GM04504 (cell line): ENCODE results near the gene OS9.
A peak's percentile ranks its signal among the peaks of the same experiment; 100 is the strongest.

Source experiments
- DNase-seq: peaks from one replicate; pipeline ENCODE4 v3.0.0-alpha.2; 2012; ENCODE audit warnings: low read depth

The OS9 gene

GRCh38 chr12:57737467-57738460, 43.8 kb downstream of the OS9 start:
- no peak for DNase-seq

DNA sequence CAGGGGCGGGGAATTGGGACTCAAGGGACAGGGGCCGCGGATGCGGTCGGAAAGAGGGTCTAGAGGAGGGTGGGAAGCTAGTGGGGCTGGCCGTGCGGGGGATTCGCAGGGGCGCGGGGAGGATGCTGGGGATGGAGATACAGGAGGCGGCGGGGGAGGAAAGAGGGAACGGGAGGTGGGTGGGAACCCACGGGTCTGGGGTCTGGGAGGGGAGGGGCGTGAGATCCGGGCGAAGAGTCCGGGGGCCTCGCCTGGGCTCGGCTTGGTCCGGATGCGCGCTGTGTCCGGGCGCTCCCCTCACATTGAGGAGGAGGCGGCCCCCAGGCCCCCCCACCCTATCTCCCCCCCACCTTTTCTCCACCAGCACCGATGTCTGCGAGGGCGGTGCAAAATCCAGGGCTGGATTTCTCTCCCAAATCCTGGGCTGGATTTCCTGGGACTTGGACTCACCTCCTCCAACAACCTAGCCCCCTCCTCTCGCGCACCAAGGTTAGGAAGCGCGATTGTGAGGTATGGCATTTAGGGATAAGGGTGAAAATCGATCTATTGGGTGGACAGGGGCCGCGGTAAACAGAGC, 44.8 kb downstream of the OS9 start, which contains the start of gene AGAP2:
Gene AGAP2, minus strand, starts transcription at position 82 of the 577 bp plus-strand sequence. CDS start 496 bp downstream, outside the sequence.
- DNase-seq: no peak

DNA sequence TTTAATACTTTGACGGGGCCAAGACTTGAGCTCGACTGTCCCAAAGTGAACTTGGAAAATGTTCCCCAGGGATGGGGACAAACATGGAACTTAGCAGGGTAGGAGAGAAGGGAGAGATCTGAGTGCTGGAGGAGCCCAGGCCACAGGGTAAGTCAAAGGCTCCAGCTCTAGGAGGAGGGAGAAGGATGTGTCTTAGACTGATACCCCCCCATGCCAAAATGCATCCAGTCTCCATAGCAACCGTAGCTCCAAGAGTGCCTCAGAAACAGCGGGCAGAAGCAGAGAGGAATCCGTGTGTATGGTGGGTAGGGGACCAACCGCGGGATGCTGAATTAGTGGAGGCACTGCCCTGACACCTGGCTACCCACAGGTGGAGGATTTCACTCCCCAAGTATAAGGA, 45.5 kb downstream of the OS9 start:
- DNase-seq: no peak

- DNase-seq: no peak
Observed at GRCh38 chr12:57739914-57740538, 46.1 kb downstream of the OS9 start.

DNA sequence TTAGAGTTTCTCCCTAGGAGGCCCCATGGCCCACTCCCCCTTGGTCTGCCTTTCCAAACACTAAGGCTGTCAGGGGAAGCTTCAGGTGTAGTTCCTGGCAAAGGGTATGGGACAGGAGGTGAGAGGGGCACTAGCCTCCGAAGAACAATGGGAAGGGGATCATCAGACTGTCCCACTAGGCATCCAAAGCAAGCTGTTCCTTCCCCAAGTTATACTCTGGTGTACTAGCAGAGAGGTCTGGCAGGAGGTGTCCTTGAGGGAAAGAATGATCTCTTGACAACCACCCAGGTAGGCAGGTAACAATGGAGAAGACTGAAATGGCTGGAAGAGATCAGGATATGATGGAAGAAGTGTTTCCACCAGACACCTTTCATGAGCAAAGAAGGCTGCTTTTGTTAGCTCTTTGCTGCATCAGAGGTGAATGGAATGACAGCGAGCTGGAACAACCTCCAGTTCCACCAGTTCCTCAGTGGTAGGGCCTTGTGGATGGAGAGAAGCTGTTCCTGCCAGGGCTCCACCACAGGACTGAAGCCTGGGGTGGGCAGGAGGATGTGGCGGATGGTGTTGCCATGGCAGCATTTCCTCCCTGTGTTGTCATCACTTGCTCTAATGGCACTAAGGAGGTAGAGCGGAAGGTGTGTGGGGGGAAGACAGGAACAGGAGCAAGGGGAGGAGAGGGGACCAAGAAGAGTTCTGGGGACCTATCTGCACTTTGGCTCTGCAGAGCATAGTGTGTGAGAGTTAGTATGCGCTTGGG, 46.9 kb downstream of the OS9 start:
- no peak for DNase-seq

GRCh38 chr12:57741413-57741789, 47.5 kb downstream of the OS9 start:
- DNase-seq: no peak

- DNase-seq: no peak
Observed at GRCh38 chr12:57741844-57742738, 48.2 kb downstream of the OS9 start.

- DNase-seq: no peak
Observed at GRCh38 chr12:57743769-57744168, 49.8 kb downstream of the OS9 start.

DNA sequence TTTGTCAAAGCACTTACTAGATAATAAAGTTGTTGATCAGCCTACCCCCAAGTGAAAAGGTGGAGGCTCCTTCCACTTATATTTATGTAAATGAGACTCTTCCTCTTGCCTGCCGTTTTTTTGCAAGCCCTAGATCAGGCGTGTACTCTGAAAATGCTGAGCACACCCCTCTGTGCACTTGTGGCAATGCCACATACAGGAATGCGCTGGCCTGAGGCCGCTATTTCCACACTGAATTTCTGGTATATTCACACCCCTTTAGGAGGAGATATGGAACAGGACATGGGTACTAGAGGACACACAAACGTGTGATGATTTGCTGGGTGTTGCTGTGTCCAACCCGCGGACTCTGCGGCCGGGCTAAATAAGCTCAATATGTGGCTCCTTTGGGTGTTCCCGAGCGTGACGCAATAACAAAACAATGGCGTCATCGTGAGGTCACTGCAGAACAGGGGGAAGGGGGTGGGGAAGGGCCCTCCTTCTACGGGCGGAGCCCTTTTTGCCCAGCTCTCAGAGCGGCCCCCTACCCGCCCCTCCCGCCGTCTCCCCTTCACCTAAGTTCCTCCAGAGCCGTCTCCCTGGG, 50.4 kb downstream of the OS9 start:
- no peak for DNase-seq

DNA sequence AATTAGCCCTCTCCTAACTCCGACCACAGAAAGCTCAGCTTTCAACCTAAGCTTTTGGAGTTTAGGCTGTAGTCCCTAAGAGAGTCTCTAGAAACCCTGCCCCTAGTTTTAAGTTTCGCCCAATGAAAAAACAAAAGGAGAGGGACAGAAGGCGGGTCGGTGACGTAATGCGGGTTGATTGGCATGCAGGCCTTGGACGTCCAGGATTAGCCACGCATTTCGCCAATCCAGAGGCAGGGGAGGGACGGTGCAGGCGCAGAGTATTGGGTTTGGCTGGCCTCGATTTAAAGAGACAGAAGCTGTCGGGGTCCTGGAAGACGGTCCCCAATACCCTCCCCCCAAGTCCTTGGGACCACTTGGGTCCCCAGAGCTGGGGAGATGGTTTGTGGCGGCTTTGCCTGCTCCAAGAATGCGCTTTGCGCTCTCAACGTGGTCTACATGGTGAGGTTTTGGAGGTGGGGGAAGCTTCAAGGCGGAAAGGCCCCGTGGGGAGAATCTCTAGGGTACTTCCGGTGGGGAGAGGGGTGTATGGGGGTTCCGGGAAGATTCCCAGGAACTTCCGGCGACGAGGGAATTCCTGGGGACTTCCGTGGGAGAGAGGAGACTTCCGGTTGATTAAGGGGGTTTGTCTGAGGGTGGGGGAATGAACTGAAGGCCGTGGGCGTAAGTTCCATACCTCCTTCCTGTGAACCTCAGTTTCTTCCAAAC, 51.0 kb downstream of the OS9 start, which contains the start of gene TSPAN31:
Gene TSPAN31, plus strand, starts transcription at position 263 of the 708 bp plus-strand sequence. Its CDS starts 116 bp downstream, at position 379.
- DNase-seq: peak; percentile 98

GRCh38 chr12:57745485-57745881, 51.6 kb downstream of the OS9 start:
- no peak for DNase-seq

DNA sequence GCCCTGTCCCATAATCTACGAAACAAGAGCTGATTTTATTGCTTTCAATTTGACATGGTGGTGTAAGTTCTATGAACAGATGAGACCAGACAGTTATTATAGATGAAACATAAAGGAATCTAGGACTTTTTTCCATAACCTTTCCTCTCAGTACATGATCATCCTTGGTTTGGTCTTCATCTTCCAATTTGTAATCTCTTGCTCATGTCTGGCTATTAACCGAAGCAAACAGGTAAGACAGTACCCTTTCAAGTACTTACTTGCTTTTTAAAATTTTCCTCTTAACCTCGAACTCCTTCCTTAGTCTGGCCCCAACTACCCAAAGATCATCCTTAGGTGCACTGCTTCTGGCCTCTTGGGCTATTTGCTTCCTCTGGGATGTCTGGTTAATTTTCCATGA, 52.1 kb downstream of the OS9 start:
- DNase-seq: no peak

- DNase-seq: no peak
Observed at GRCh38 chr12:57749061-57749460, 55.1 kb downstream of the OS9 start.

- DNase-seq: no peak
Observed at GRCh38 chr12:57750561-57751431, 56.9 kb downstream of the OS9 start.

DNA sequence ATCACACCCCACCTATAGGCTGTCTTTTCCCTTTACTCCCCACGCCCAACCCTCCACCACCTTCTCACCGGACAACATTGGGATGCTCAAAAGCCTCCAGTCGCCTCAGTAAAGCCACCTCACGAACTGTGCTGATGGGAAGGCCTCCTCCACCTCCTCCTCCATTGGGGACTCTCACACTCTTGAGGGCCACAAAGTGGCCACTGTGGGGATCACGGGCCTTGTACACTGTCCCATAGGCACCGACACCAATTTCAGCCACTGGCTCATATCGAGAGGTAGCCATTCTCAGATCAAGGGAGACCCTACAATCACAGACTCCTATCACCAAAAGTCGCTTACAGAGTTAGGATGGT, 57.5 kb downstream of the OS9 start:
- DNase-seq: no peak

GRCh38 chr12:57751788-57752667, 58.1 kb downstream of the OS9 start, which contains the start of gene CDK4:
TSS of gene CDK4 (minus strand) at chr12:57752310. CDS start at chr12:57751717, 593 bp downstream.
- peak; percentile 98 for DNase-seq

DNA sequence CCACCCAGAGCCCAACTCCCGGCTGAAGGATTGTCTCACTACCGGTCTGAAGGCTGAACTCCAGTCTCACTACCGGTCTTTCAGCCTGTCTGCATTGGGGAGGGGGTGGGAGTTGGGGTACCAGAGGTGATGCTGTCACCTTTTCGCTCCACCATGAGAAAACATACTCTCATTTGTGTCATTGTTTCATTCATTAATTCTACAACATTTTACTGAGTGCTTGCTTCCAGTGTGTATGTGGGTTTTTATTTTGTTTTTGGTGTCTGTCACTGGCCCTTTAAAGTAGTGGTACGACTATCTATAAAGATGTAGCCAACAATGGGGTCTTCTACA, 58.7 kb downstream of the OS9 start:
- no peak for DNase-seq

- DNase-seq: no peak
Observed at GRCh38 chr12:57753756-57754337, 59.9 kb downstream of the OS9 start.
